ENCODE measurements around the gene MPIG6B. TPM values are rescaled to one million over a fixed set of nuclear protein-coding genes. Genes with fewer than 3 reads are reported as not detected.
A peak's percentile ranks its signal among the peaks of the same experiment; 100 is the strongest.

The MPIG6B gene, protein sequence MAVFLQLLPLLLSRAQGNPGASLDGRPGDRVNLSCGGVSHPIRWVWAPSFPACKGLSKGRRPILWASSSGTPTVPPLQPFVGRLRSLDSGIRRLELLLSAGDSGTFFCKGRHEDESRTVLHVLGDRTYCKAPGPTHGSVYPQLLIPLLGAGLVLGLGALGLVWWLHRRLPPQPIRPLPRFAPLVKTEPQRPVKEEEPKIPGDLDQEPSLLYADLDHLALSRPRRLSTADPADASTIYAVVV
- total RNA-seq (not detected in 2 replicates), polyA plus RNA-seq (not detected in 2 replicates)

DNA sequence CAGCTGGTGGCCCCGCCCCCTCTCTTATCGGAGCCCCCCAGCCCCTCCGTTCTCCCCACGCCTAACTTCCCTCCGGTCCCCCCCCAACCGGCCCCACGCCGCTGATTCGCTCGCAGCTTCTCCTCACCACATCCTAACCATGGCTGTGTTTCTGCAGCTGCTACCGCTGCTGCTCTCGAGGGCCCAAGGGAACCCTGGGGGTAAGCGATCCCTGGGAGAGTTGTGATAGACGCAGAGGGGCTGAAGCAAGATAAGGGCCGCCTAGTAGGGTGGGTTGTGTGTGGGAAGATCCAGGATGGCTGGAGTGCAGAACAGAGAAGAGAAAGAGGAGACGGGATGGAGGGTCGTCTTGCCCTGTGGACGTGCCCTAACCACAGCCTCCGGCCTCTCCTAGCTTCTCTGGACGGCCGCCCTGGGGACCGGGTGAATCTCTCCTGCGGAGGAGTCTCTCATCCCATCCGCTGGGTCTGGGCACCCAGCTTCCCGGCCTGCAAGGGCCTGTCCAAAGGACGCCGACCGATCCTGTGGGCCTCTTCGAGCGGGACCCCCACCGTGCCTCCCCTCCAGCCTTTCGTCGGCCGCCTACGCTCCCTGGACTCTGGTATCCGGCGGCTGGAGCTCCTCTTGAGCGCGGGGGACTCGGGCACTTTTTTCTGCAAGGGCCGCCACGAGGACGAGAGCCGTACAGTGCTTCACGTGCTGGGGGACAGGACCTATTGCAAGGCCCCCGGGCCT lies at the start of gene MPIG6B:
TSS of gene MPIG6B (plus strand) at position 129 of the 735 bp plus-strand sequence. CDS start at position 140, 11 bp downstream.
- DNase-seq (ENCODE audit: low read depth in 1 of 2, low spot score in 1 of 2): no peak
- Histone ChIP-seq H3K4me1 (ENCODE audit: low read depth) (no peaks in the 10 kb centered on the region), H3K4me3 (no peak within 1 kb of the TSS), H3K27ac (no peak within 1 kb of the TSS), H3K36me3 (peaks cover 9% of the 10 kb centered on the region), H3K9me3 (ENCODE audit: low read depth) (no peaks in the 10 kb centered on the region), H3K27me3 (no peaks in the 10 kb centered on the region)
- TF ChIP-seq, protein P1, sequence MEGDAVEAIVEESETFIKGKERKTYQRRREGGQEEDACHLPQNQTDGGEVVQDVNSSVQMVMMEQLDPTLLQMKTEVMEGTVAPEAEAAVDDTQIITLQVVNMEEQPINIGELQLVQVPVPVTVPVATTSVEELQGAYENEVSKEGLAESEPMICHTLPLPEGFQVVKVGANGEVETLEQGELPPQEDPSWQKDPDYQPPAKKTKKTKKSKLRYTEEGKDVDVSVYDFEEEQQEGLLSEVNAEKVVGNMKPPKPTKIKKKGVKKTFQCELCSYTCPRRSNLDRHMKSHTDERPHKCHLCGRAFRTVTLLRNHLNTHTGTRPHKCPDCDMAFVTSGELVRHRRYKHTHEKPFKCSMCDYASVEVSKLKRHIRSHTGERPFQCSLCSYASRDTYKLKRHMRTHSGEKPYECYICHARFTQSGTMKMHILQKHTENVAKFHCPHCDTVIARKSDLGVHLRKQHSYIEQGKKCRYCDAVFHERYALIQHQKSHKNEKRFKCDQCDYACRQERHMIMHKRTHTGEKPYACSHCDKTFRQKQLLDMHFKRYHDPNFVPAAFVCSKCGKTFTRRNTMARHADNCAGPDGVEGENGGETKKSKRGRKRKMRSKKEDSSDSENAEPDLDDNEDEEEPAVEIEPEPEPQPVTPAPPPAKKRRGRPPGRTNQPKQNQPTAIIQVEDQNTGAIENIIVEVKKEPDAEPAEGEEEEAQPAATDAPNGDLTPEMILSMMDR (IDR thresholded peaks at IDR 0.05; ENCODE audit: low read depth, low read length): no peak

DNA sequence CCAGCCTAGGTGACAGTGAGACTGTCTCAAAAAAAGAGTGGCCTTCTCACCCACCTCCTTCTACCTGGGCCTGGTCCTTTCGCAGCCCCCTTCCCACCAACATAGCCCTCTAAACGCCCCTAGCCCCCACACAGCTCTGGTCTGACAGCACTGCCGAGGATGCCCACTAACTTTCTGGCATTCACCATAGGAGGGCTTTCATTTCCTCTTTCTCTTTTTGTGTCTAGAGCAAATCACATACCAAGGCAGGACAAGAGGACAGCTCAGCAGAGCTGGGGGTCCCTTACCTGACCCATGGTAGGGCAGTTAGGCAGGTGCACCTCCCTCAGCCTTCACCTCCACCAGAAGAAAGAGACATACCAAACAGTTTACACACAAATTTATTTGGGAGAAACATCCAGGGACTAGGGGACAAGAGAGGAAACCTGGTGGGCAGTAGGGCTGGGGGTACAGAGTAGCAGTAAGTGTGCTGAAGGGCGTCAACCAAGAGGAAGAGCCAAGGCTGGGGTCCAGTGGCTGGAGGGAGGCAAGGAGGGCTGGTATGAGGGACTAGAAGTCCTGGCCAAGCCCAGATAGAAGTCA lies 46.8 kb upstream of the MPIG6B start:
- Histone ChIP-seq H3K4me3 (no peak overlapping the region), H3K4me1 (ENCODE audit: low read depth) (peaks cover under 1% of the 10 kb centered on the region), H3K27me3 (peaks cover under 1% of the 10 kb centered on the region), H3K36me3 (peaks cover 10% of the 10 kb centered on the region), H3K27ac (no peak overlapping the region), H3K9me3 (ENCODE audit: low read depth) (no peaks in the 10 kb centered on the region)
- no peak for DNase-seq (ENCODE audit: low read depth in 1 of 2, low spot score in 1 of 2)
- TF ChIP-seq, protein P1 (IDR thresholded peaks at IDR 0.05; ENCODE audit: low read depth, low read length): no peak

DNA sequence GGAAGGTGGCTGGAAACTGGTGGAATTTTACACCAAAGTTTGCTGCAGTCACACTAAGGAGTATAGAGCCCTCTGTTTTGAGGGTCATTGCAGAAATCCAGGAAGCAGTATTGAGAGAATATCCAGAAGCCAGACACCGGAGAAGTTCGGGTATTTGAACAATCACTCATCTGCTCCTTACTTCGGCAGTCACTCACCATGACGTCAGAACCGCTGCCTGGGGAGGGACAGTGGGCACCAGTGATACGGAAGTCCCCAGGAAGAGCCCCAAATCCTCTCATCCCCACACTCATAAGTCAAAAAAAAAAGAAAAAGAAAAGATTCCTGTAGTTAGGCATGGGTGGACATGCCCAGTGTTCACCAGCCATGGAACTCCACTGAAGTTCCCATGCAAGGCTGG lies 46.3 kb upstream of the MPIG6B start:
- TF ChIP-seq, protein P1 (IDR thresholded peaks at IDR 0.05; ENCODE audit: low read depth, low read length): no peak
- peaks cover 6% of the 10 kb centered on the region for H3K27me3 ChIP-seq
- peaks cover 5% of the 10 kb centered on the region for H3K36me3 ChIP-seq
- DNase-seq (ENCODE audit: low read depth in 1 of 2, low spot score in 1 of 2): no peak
- H3K4me3 ChIP-seq: no peak overlapping the region
- no peak overlapping the region for H3K27ac ChIP-seq
- peaks cover 2% of the 10 kb centered on the region for H3K4me1 ChIP-seq (ENCODE audit: low read depth)
- H3K9me3 ChIP-seq (ENCODE audit: low read depth): no peaks in the 10 kb centered on the region

DNA sequence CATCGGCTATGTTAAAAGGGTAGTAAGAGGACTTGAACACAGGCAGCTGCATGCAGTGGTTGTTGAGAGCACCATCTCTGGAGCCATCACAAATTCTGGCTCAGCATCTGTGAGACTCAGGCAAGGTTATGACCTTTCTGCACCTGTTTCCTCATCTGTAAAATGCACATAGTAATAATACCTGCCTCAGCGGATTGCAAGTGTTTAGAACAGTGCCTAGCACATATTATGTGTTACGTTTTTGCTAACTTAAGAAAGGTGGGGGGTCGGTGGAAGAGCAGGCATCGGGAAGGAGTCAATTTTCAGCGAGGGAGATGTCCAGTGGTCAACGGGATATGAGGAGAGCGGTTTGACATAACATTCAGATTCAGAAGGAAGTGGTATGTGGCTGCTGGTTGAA lies 45.2 kb upstream of the MPIG6B start:
- H3K27ac ChIP-seq: no peak overlapping the region
- H3K27me3 ChIP-seq: peaks cover 10% of the 10 kb centered on the region
- H3K4me3 ChIP-seq: no peak overlapping the region
- H3K9me3 ChIP-seq (ENCODE audit: low read depth): no peaks in the 10 kb centered on the region
- no peaks in the 10 kb centered on the region for H3K36me3 ChIP-seq
- H3K4me1 ChIP-seq (ENCODE audit: low read depth): peaks cover 2% of the 10 kb centered on the region
- TF ChIP-seq, protein P1 (IDR thresholded peaks at IDR 0.05; ENCODE audit: low read depth, low read length): no peak
- DNase-seq (ENCODE audit: low read depth in 1 of 2, low spot score in 1 of 2): no peak

DNA sequence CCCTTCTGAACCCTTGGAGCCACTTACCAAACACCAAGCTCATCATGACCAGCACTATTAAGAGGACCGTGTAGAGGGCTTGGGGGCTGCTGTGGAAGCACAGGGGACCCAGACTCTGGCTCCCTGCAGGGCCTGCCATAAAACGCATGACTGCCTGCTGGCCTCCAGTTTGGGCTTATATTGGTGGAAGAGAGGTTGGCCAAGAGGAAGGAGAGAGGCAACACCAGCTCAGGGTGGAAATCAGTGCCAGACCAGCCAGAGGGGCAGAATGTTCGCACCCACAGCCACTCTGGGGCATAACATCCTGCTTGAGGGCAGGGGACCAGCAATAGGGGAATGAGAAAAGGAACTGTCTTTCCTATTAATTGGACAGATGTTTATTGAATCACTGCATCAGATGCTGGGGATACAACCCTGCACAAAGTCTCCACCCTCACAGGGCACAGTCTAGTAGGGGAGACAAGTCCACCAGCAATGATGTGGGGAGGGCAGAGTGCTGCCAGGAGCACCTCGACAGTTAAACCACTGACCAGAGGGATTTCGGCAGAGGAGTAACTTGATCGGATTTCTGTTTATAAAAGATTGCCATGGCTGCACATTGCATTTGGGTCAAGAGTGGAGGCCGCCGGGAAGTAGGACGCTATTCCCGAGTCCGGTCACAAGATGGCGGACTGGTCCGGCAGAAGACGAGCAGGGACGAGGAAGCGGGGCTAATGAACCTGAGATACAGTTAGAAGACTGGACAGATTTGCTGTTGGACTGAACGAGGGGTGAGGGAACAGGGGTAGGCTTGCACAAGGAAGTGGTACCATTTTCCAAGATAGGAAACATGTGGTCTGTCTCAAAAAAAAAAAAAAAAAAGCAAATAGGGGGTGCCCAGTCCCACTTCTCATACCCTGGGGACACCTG lies 42.7 kb upstream of the MPIG6B start, which contains the start of gene LY6G5C:
TSS of gene LY6G5C (minus strand) at position 842 of the 909 bp plus-strand sequence. CDS start at position 148, 694 bp downstream.
- TF ChIP-seq, protein P1 (IDR thresholded peaks at IDR 0.05; ENCODE audit: low read depth, low read length): peak; percentile 54
- Histone ChIP-seq H3K36me3 (no peaks in the 10 kb centered on the region), H3K27ac (no peak within 1 kb of the TSS), H3K4me1 (ENCODE audit: low read depth) (peaks cover 2% of the 10 kb centered on the region), H3K4me3 (peak within 1 kb of the TSS; percentile 28), H3K9me3 (ENCODE audit: low read depth) (no peaks in the 10 kb centered on the region), H3K27me3 (peaks cover 10% of the 10 kb centered on the region)
- DNase-seq (ENCODE audit: low read depth in 1 of 2, low spot score in 1 of 2): peak; percentile 83 to 94

All from cardiac muscle cell (in vitro differentiated cells and primary cell).